GM21360 (cell line): Measurements from ENCODE around the gene KCNQ1.

Experiments
- ATAC-seq: cut with Tn5 transposase; IDR thresholded peaks from one replicate; pipeline ENCODE4 v1.9.1; 2021; ENCODE audit warnings: mild to moderate bottlenecking, moderate library complexity; ENCODE audit not compliant: unreplicated experiment

Gene KCNQ1

DNA sequence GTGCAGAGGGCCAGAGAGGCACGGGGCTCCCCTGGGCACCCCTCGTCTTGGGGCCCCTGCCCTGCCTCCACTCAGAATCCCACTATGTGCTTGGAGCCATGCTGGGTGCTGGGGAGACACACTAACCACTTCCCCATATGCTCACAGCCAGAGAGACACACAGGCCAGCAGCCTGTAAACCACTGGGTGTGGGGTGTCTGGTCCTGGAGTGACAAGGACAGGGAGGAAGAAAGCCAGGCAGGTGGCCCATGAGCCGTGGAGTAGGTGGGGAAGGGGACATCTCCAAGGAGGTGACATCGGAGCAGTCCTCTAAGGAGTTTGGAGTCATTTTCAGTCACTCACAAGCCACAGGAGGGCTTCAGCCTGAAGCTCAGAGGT is 381.9 kb downstream of the KCNQ1 start:
- ATAC-seq = no peak

DNA sequence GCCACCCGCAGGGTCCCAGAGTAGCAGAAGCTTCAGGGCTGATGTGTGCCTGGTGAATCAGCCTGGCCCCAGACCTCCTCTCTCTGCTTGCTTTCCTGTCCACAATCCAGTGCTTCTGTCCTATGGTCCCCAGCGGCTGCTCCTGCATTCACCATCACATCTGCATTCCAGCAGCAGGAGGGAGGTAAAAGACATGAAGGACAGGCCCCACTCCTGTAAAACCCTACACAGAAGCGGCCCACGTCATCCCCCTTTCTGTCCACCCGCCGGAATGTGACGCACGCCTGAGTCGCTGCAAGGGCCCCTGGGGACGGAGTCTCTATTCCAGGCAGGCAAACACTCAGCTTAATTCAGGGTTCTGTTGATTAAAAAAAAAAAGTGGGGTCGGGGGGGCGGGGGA is 382.4 kb downstream of the KCNQ1 start:
- no peak for ATAC-seq

DNA sequence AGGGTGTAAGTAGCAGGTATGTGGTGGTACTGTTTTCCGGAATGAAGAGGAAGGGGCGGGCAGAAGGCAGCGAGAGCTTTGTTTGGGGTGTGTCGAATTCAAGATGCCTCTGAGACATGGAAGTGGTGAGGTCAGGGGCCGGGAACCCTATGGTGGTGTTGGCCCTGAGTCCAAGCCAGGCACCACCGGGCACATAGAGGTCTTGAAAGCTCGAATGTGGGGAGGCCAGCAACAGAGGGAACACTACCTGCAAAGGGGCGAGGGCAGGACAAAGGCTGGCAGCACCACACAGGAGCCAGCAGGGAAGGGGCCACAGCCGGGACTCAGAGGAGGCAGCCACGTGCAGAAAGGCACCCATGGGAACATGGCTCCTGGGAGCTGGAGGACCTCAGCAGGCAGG is 383.0 kb downstream of the KCNQ1 start:
- no peak for ATAC-seq

DNA sequence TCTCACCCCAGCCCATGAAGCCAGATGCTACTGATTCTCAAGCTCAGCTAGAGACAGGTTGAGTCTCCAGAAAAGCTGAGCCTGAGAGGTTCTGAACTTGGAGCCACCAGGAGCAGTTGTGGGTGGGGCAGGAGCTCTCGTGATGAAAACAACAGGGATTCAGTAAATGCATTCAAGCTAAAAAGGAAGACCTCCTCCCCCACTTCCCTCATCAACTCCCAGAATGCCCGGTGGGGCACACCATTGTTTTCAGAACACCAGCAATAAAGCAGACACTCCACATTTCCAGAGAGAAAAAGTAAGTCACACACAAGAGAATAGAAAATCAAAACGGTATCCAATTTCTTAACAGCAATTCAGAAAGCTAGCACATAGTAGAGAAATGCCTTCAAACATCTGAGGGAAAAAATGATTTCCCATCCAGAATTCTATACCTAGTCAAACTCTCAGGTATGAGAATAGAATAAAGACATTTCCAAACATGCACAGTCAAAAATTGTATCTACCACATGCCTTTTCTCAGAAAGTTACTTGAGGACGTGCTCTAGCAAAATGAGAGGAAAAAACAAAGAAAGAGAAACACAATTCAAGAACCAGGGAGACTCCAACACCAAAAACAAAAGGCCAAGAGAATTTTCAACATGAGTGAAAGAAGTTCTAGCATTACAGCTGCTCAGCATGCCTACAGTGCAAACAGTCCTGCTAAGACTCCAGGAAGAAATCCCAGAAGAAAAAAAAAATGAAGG is 383.9 kb downstream of the KCNQ1 start:
- ATAC-seq = no peak

DNA sequence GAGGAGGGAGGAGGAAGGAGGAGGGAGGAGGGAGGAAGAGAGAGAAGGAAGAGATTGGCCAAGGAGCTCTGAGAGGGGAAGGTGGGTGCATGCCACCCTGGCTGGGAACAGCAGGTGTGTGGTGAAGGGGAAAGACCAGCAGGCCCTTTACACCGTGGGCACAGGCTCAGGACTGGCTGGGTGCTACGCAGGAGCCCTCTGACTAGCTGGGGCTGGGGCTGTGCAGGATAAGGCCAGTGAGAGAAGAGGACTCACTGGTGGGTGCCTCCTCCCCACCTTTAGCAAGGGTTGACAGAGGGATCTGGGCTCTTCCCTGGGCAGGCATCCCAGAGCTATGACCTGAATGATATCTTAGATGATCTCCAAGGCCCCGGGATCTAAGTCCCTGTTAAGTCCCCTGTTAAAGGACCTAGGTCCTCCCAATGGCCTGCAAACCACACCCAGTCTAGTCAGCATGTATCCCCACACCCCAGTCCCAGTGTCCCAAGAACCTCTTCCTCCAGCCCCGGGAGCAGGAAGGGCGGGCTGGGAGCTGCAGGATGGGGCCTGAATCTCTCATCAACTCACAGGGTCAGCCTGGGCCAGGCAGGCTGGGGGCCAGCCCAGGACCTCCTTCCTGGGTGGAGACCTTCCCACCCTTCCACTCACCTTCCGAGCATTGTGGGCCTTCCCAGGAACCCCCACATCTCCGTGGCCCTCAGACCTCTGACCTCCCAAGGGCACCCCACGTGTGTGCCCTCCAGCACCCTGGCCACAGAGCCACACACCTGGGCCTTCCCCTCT is 385.4 kb downstream of the KCNQ1 start:
- no peak for ATAC-seq

DNA sequence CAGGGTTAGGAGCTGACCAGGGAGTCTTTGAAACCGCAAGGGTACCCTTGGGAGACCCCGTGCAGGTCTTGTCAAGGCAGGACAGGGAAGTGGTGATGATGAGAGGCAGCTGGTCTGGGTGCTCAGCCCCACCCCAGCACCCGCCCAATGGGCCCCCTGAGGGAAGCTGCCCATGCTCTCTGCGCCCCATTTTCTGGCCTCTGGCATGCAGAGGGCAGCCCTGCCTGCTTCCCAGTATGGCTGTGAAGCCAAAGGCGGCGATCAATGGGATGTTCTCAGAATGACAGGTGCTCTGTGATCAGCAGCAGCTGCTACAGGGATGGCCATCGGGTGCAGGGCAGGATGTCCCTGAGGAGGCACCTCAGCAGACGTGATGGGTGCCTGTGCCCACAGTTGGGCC is 386.1 kb downstream of the KCNQ1 start:
- no peak for ATAC-seq

DNA sequence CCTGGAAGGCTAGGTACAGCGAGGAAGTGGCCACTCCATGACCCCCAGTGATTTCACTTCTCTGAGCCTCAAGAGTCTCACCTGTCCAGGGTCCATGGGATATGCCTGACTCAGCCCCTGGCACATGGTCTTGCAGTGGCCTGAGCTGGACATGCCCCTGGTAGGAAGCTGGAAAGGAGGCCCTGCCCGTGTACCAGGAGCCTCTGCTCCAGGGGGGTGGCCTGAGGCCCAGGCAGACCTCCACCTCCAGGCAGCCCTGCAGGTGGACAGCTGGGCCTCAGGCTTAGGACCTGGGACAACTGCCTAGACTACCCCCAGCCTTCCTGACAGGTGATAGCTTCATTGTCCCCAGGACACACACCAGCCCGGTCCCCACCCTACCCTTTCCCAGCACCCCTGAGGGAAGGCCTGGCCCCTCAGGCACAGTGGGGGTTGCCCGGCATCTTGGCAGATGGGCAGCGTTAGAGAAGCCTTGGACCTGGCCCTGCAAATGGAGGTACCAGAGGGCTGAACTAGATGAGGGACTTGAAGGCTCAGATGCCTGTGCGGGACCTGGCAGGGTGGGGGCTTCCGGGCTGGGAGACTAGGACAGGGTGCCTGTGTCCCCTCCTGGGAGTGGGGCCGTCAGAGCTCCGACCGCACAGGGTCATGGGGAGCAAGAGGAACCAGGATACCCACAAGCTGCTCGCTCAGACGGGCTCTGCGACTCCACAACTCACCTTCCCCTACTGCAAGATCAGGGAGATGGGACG is 387.1 kb downstream of the KCNQ1 start:
- ATAC-seq = no peak

DNA sequence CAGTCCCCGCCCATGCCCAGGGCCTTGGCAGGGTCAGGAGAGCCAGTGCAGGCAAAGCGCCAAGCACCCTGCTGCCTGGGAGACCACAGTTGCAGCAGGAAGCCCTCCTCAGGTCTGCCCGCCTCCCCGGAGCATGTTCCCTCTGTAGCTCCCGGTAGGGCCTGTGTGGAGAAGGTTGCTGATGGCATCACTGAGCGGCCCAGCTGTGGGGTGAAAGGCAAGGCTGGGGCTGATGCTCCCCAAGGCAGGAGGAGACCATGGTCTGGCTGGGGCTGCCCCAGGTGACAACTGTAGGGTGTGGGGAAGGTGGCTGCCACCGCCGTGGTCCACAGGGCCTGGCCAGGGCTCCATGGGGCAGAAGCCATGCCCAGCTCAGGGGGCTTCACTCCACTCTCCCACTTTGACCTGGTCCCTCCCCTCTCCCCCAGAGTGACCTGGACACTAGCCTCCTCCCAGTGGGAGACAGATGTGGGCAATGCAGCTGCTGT is 387.8 kb downstream of the KCNQ1 start:
- ATAC-seq = no peak

DNA sequence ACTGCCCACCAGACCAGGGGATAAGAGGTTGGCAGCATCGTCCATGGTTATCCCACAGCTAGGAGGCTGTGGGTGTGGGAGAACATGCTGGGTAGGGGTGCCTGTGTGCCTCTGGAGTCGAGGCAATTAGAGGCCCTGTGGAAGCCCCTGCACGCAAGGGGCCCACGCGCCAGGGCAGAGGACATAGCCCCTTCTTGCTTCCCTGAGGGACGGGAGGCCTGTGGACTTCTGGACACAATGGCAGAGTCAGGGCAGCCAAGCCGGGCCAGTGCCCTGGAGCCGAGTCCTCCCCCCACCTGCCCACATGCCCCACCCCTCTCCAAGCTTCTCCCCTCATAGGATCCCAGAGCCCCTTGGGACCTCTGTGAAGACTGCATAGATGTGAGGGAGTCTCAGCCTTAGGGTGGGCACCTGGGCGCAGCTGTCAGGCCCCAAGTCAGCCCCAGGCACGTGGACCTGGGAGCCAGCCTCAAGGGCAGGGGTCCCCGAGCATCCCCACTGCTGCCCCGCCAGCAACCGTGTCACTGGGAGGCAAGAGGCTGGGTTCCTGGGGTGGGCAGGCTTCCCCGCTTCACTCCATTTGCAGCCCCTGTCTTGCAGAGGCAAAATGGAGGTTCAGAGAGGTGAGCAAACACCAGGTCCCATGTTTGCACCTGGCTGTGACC is 388.4 kb downstream of the KCNQ1 start:
- ATAC-seq = no peak

DNA sequence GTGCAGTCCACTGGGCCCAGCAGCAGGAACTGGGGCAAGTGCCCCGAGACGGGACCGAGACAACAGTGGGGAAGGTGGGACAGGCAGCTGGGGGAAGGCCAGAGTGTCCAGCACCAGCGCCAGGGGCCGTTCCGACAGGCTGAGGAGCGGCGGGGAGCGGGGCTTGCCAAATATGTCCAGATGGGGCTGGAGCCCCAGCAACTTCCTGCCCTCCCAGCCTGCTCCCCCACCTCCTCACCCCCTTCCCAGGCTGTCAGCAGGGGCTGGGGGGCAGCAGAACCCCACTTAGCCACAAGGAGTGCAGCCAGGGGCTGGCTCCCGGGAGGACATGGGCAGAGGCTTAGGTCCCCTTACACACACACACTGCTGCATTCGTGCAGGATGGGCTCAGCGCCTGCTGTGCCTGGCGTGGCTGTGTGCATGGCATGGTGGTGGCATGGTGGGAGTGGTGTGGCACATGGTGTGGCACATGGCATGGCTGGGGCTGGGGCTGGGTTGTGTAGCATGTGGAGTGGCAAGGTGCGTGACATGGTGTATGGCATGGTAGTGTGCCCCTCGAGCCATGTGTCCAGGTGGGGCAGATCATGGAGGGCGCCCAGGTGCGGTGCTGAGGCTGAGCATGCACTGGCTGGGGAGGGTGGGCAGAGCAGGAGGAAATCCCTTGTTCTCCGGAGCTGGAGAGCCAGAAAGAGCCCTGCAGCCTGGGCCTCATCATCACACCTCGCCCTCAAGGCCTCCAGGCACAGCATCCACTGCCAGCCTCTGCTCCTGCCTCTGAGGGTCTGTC is 389.1 kb downstream of the KCNQ1 start:
- no peak for ATAC-seq

DNA sequence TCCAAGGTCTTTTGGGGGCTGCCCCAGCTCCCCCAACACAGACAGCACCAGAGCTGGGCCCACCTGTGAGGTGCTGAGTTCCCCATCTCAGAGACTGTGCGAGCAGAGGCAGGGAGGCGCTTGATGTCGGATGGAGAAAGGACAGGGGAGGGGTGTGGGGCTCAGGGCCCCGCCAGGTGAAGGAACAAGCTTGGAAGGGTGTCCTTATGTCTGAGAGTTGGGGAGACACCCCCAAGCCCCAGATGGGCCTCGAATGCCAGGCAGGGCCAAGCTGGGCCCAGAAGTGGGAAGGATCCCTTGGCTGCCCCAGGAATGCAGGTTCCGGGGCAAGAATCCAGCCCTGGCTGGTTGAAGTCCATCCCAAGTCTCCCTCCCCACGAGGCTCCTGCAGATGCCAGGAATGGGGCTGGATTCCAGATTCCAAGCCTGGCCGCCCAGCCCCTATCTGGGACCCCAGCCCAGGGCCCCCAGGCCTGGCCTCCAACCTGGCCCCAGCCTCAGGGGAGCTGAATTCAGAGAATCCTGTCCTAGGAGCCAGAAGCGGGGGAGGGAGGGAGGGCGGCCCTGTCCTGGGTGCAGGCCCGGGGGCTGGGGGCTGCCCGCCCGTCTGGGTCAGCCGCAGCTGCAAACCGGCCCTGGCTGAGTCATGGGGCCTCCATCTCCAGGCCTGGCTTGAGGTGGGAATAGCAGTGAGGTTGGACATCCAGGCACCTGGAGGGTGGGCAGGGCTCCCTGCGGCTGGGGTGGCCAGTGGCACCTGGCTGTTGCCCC is 389.9 kb downstream of the KCNQ1 start:
- no peak for ATAC-seq

DNA sequence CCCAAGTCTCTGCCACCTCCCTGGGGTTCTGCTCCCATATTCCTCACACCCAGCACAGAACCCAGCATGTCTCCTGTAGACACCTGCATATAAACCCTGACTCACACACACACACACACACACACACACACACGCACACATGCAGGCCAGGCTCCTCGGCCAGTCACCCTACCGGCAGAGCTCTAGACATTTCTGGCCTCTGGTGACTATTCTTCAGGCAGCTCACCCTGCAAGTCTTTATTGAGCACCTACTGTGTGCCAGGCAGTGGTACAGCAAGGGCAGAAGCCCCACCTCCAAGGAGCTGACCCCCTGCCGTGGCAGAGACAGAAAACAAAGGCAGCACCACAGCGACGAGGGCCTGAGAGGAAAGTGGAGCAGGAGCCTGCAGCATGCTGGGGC is 390.5 kb downstream of the KCNQ1 start:
- no peak for ATAC-seq

DNA sequence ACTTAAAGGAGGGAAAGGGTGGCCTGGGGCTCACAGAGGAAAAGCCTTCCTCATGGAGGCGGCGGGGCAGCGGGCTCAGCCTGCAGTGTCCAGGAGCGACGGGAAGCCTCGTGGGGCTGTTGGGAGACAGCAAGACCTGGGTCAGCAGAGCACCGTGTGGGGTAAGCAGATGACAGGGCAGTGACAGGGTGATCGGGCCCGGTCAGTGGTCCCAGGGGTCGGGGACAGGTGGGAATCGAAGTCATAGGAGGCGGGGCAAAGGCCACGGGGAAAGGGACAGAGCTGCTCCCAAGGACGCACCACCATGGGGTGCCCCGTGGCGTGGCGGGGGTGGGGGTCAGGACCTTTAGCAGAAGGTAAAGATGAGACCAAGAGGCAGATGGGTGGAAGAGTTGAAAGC is 390.9 kb downstream of the KCNQ1 start:
- no peak for ATAC-seq

DNA sequence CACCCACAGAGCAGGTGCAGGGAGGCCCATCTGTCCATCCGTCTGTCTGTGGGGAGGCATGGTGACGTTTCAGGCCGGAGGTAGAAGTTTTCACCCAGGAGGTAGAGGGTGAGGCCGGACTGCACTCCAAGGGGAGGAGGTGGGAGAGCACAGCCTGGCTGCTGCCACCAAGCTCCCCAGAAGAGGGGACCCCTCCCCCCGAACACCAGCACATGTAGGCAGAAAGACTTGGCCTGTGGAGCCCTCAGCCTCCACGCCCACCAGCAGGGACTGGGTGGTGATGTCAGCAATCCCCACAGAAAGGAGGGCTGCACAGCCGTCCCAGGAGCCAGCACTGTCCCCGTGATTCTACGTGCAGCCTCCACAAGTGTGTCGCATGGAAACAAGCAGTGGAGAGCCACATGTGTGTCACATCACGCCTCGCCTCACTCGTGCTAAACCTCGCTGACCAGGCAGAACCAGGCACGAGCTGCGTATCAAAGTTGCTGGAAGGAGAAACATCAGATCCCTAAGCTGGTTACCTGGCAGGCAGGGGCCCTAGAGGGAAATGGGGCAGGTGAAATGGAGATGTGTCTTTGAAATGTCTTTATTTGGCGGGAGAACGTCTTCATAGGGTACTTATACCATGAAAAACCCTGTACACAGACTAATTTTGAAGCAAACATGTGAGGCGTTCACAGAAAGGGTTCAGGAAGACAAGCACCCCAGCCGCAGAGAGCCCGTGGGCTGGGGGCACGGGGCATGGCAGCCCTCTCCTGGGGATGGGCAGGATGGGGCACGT is 391.7 kb downstream of the KCNQ1 start:
- ATAC-seq = no peak

DNA sequence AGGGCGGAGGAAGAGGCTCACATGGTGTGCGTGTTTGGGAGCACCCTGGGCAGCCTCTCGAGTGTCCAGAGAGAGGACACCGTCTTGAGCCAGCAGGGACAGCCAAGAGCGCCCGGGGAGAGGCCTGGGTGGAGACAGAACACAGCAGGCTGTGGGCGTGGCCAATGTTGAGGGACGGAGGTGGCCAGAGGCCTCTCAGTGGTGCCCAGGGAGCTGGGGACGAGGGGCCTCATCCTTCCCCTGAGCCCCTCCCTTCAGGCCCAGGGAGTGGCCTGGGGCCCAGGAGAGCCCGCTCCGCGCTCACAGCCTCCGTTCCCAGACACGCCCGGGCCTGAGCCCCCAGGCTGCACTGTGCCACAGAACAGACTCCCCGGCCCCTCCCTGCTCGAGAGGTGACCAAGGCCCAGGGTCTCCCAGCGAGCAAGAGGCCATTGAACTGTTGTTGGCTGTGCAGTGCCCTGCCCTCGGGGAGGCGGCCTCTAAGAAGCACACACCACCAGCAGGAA is 392.3 kb downstream of the KCNQ1 start:
- no peak for ATAC-seq

DNA sequence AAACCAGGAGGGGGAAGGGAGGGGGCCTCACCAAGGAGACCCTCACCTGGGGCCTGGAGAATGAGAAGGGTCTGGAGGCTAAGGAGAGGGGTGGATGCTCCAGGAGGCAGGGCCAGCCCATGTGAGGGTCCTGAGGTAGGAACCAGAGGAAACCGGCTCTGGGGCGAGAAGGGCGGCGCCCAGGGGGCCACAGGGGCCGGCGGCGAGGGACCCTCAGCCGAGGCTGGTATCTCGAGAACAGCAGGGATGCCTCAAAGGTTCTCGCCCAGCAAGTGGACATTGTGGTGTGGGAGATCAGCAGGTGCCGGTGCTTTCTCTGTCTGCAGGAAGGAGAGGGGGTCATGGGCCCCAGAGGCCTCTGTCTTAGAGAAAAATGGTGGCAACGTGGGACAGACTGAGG is 392.8 kb downstream of the KCNQ1 start:
- no peak for ATAC-seq

DNA sequence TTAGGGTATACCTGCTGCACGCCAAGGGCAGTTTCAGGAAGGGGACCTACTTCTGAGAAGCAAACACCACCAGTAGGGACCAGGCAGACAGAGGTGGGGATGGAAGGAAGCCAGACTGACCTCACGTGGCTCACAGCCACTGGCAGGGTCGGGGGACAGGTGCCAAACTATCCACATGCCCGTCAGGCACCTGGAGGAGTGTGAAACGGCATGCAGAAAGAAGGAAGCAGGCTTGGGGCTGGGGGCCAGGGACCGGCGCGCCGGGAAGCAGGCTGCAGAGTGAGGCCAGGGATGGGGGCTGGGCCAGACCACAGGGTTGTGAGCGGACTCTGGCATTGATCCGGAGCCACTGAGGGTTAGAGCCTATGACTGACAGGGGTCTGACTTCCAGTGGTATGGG is 393.3 kb downstream of the KCNQ1 start:
- ATAC-seq = no peak

DNA sequence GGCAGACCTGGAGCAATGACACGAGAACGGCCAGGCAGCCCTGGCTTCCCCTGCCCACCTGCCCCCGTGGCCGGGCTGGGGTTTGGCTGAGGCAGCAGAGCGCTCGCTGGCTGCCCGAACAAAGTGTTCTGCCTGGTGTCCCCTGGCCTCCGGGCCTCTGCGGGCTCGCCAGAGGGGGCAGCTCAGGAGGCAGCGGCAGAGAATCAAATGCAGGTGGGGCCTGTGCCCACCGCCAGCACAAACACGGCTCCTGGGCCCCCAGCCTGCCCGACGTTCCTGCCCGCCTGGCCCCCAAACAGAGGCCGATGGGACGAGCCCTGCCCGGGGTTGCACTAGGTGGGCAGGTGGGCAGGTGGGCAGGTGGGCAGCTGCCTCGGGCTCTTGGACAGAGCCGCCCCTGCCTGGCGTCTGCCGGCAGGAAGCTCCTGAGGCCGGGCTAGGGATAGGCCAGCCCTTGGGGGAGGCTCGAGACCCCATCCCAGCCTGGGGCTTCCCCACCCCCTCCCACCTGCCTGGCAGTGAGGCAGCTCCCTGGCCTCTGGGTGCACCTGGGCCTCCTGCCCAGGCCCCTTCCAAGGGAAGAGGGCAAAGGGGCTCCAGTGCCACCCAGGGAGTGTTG is 394.0 kb downstream of the KCNQ1 start:
- no peak for ATAC-seq
